PC-9 (cell line): ENCODE measurements around the gene SORBS1. TPM values are rescaled to one million over a fixed set of nuclear protein-coding genes. Genes with fewer than 3 reads are reported as not detected.

Source experiments
- BruUV-seq: library from RNA; stranded (reverse); fragments of 400-500 nt; replicated peaks from 2 replicates; lab custom pipeline; 2021; lab: Mats Ljungman, UMichigan
- CTCF ChIA-PET: fragments of 300-600 bp; sonication (Branson Sonifier 250); formaldehyde crosslinking; loops from one replicate; lab custom pipeline; 2022; ENCODE audit warnings: antibody characterized with exemption; lab: Charles Lee
- POLR2A ChIA-PET: fragments of 300-600 bp; sonication (Branson Sonifier 250); formaldehyde crosslinking; loops from one replicate; lab custom pipeline; 2022; ENCODE audit warnings: antibody characterized with exemption; ENCODE audit not compliant: unreplicated experiment; lab: Charles Lee
- DNase-seq, 2 experiments: peaks; one replicate each; pipeline versions ENCODE4 v3.0.0 to v3.0.0-alpha.2; 2015 to 2022; ENCODE audit warnings: mixed read lengths in 1 of 2
- H2AFZ ChIP-seq: fragments of 200-600 bp; sonication (generic); 2 replicates; pipeline ENCODE4 v1.8.1; 2017; ENCODE audit warnings: antibody characterized with exemption
- H3F3A ChIP-seq: fragments of 200-600 bp; sonication (generic); 2 replicates; pipeline ENCODE4 v1.8.1; 2017; ENCODE audit warnings: antibody characterized with exemption, mild to moderate bottlenecking, low read depth; ENCODE audit not compliant: insufficient read depth
- H3K27ac ChIP-seq: fragments of 200-600 bp; sonication (generic); 2 replicates; pipeline ENCODE4 v1.6.1; 2016; ENCODE audit warnings: mixed run types
- H3K27me3 ChIP-seq: fragments of 200-600 bp; sonication (generic); 2 replicates; pipeline ENCODE4 v1.6.1; 2016; ENCODE audit warnings: low read depth, mixed run types; ENCODE audit not compliant: insufficient read depth
- H3K36me3 ChIP-seq: fragments of 200-600 bp; sonication (generic); 2 replicates; pipeline ENCODE4 v1.6.1; 2016; ENCODE audit warnings: low read depth, mixed run types
- H3K4me1 ChIP-seq: fragments of 200-600 bp; sonication (generic); replicated peaks from 2 replicates; pipeline ENCODE4 v1.6.1; 2016; ENCODE audit warnings: mixed run types; ENCODE audit not compliant: insufficient read depth
- H3K4me2 ChIP-seq: fragments of 200-600 bp; sonication (generic); 2 replicates; pipeline ENCODE4 v1.6.1; 2017; ENCODE audit warnings: mixed run types
- H3K4me3 ChIP-seq: fragments of 200-600 bp; sonication (generic); 2 replicates; pipeline ENCODE4 v1.6.1; 2016; ENCODE audit warnings: mixed run types
- H3K79me2 ChIP-seq: fragments of 200-600 bp; sonication (generic); 2 replicates; pipeline ENCODE4 v1.6.1; 2017; ENCODE audit warnings: low read depth, mixed run types
- H3K9me2 ChIP-seq: fragments of 200-600 bp; sonication (generic); 2 replicates; pipeline ENCODE4 v1.8.1; 2017; ENCODE audit warnings: mild to moderate bottlenecking; ENCODE audit not compliant: insufficient read depth
- H3K9me3 ChIP-seq: fragments of 200-600 bp; sonication (generic); 2 replicates; pipeline ENCODE4 v1.8.1; 2016; ENCODE audit warnings: low read depth; ENCODE audit not compliant: insufficient read depth
- H4K20me1 ChIP-seq: fragments of 200-600 bp; sonication (generic); 2 replicates; pipeline ENCODE4 v1.8.1; 2017; ENCODE audit not compliant: insufficient read depth
- EZH2 ChIP-seq: fragments of 200-600 bp; sonication (generic); IDR thresholded peaks from 2 replicates; pipeline ENCODE4 v1.8.0; 2017; ENCODE audit warnings: antibody characterized with exemption, low read depth
- intact Hi-C: fragments of 100-400 bp; cut with micrococcal nuclease; formaldehyde crosslinking; loops from one replicate; pipeline ENCODE4 v1.10.0; 2022; ENCODE audit not compliant: unreplicated experiment
- total RNA-seq: library from RNA; stranded (reverse); gene quantifications from 2 replicates; pipeline ENCODE4 v1.2.3, GENCODE V29; 2021
- TF ChIP-seq, protein P1 (sequence below): fragments of 200-600 bp; sonication (generic); conservative IDR thresholded peaks from 2 replicates; pipeline ENCODE4 v1.6.1; 2017; ENCODE audit warnings: mixed run types, antibody characterized with exemption, mild to moderate bottlenecking, moderate library complexity

The SORBS1 gene
- total RNA-seq, 1 experiment from 2014 or later = 5.0 TPM

DNA sequence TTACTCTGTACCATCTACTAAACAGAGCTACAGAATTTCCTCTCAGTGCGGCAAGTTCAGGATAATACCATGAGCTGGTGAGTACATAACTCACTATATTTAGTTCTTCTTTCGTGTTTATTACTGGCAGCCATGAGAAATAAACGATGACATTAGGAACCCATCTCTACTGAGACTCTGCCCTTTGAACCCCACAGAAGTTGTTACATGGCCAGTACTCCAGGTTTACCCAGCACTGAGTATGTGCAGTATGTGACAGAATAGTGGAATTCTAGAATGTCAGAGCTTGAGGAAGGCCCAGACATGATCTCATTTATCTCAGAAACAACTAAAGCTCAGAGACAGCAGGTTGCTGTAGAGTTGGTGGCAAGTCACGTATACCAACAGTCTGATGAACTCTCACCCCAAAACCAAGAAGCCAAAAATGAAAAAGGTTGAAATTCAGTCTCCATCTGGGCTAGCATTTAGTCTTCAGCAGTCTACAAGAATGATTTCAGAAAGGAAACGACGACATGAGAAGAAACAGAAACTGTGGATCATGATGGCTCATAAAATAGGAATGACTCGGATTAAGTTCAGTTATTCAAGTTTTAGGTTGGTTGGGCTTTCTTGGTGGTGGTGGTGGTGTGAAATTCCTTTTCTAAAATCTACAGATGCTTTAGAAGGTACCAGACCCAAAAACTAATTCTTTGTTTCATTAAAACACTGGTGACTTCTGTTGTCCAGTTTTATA is 78.5 kb downstream of the SORBS1 start:
- H3K36me3 ChIP-seq = no peaks in the 10 kb centered on the region
- H3K79me2 ChIP-seq = no peaks in the 10 kb centered on the region
- ChIA-PET POLR2A (no interaction called here), CTCF (no interaction called here)
- no peaks in the 10 kb centered on the region for H3K9me3 ChIP-seq
- no peak overlapping the region for H3K4me2 ChIP-seq
- H3K27ac ChIP-seq = no peak overlapping the region
- H3K27me3 ChIP-seq = no peaks in the 10 kb centered on the region
- no peaks in the 10 kb centered on the region for H3F3A ChIP-seq
- no peaks in the 10 kb centered on the region for H3K4me1 ChIP-seq
- H4K20me1 ChIP-seq = no peaks in the 10 kb centered on the region
- BruUV-seq = no TSS peak
- H3K4me3 ChIP-seq = no peak overlapping the region
- H3K9me2 ChIP-seq = no peaks in the 10 kb centered on the region
- no peak for DNase-seq
- no peak overlapping the region for H2AFZ ChIP-seq
- no peak for TF ChIP-seq EZH2
- TF ChIP-seq, protein P1, sequence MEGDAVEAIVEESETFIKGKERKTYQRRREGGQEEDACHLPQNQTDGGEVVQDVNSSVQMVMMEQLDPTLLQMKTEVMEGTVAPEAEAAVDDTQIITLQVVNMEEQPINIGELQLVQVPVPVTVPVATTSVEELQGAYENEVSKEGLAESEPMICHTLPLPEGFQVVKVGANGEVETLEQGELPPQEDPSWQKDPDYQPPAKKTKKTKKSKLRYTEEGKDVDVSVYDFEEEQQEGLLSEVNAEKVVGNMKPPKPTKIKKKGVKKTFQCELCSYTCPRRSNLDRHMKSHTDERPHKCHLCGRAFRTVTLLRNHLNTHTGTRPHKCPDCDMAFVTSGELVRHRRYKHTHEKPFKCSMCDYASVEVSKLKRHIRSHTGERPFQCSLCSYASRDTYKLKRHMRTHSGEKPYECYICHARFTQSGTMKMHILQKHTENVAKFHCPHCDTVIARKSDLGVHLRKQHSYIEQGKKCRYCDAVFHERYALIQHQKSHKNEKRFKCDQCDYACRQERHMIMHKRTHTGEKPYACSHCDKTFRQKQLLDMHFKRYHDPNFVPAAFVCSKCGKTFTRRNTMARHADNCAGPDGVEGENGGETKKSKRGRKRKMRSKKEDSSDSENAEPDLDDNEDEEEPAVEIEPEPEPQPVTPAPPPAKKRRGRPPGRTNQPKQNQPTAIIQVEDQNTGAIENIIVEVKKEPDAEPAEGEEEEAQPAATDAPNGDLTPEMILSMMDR = no peak
- intact Hi-C loops = no loop called here

DNA sequence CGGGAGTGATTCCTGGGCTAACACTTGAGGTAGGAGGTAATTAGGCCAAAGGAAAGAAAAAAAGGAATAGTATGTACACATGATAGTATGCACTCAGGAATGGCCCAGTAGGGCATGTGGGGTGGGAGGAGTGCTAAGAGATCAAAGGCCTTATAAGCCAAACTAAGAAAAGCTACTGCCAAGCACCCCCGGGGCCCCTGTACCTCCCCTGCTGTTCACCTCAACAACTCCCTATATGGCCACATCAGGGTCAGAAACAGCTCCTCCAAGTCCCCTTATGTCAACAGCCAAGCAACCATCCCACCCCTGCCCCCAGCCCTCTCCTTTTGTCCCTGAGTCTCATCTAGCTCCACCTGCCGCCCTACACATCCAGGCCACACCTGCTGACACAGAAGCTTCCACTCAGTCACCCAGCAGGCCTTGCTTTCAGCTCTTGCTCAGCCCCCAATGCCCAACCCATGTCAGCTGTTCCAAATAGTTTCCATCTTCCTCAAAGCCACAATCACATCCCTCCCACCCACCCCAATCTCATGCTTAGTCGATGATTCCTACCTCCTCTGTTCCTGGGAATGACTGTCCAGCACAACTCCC is 80.2 kb downstream of the SORBS1 start:
- Histone ChIP-seq H3K9me2 (no peaks in the 10 kb centered on the region), H3K27ac (no peak overlapping the region), H3K9me3 (no peaks in the 10 kb centered on the region), H3K4me1 (no peaks in the 10 kb centered on the region), H3K27me3 (no peaks in the 10 kb centered on the region), H3K79me2 (no peaks in the 10 kb centered on the region), H2AFZ (no peak overlapping the region), H3K4me2 (no peak overlapping the region), H4K20me1 (no peaks in the 10 kb centered on the region), H3K36me3 (no peaks in the 10 kb centered on the region), H3K4me3 (no peak overlapping the region), H3F3A (no peaks in the 10 kb centered on the region)
- no TSS peak for BruUV-seq
- ChIA-PET CTCF (no interaction called here), POLR2A (no interaction called here)
- no peak for DNase-seq
- TF ChIP-seq EZH2 = no peak
- TF ChIP-seq, protein P1 = no peak
- intact Hi-C loops = no loop called here

DNA sequence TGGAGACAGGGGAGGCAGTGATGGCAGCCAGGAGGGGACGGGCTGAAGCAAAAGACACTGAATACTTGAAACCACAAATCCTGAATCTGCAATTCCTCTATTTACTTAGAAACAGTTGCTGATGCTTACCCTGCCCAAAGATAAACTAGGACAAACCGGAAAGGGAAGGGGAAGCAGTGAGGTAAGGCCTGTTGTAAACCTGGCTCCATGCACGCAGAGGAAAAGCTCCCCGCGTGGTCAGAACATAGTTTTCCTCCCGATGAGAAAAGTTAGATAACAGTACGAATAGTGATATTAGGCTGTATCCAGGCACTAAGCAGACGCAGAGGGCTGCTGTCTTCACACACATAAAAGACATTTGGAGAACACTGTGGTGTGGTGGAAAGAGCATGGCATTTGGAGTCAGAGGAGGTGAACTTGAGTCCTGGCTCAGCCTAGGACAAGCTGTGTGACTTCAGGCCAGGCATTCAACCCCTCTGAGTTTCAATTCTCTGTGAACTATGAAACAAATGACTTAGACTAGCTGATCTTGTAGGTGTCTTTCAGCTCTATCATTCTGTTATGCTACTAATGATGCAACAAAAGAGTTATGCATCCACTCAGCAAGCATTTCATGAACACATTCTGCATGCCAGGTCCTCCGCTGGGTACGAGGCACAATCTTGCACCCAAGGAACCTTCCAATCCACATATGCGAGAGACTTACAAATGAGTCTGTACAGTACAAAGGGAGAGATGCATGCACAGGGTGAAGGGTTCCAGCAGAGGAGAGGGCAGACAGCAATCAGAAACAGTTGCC is 80.9 kb downstream of the SORBS1 start:
- no TSS peak for BruUV-seq
- H2AFZ ChIP-seq = no peak overlapping the region
- H3K27me3 ChIP-seq = no peaks in the 10 kb centered on the region
- CTCF ChIA-PET = no interaction called here
- H3K27ac ChIP-seq = no peak overlapping the region
- H3F3A ChIP-seq = no peaks in the 10 kb centered on the region
- no peak overlapping the region for H3K4me2 ChIP-seq
- H3K4me1 ChIP-seq = no peaks in the 10 kb centered on the region
- POLR2A ChIA-PET = no interaction called here
- H3K9me3 ChIP-seq = no peaks in the 10 kb centered on the region
- intact Hi-C loops = no loop called here
- DNase-seq = no peak
- H4K20me1 ChIP-seq = no peaks in the 10 kb centered on the region
- no peaks in the 10 kb centered on the region for H3K36me3 ChIP-seq
- H3K79me2 ChIP-seq = no peaks in the 10 kb centered on the region
- no peaks in the 10 kb centered on the region for H3K9me2 ChIP-seq
- no peak overlapping the region for H3K4me3 ChIP-seq
- TF ChIP-seq EZH2 = no peak
- TF ChIP-seq, protein P1 = no peak
